HepG2 (cell line): ENCODE results near the gene ETHE1. TPM values are rescaled to one million over a fixed set of nuclear protein-coding genes. Genes with fewer than 3 reads are reported as not detected.
A peak's percentile ranks its signal among the peaks of the same experiment; 100 is the strongest.

ENCODE experiments used
- ATAC-seq: fragments of 200-7000 bp; cut with Tn5 transposase; 3 replicates; pipeline ENCODE4 v1.9.1; 2020; ENCODE audit warnings: mild to moderate bottlenecking, moderate library complexity
- BruUV-seq: library from RNA; stranded (reverse); fragments of 400-500 nt; replicated peaks from 2 replicates; lab custom pipeline; 2021; lab: Mats Ljungman, UMichigan
- CTCF ChIA-PET: fragments of 300-600 bp; formaldehyde crosslinking; extraction: SDS; loops from one replicate; lab custom pipeline; 2021; ENCODE audit warnings: low total read pairs, inconsistent platforms, low intra/inter-chr PET ratio; lab: Yijun Ruan, JAX
- POLR2A ChIA-PET: fragments of 350-600 bp; sonication (Branson Sonifier 250); formaldehyde crosslinking; loops from one replicate; lab custom pipeline; 2020; ENCODE audit warnings: antibody characterized with exemption, inconsistent platforms; lab: Yijun Ruan, JAX
- DNase-seq: peaks from one replicate; pipeline ENCODE4 v3.0.0-alpha.2; 2015; ENCODE audit warnings: low spot score
- FAIRE-seq: peaks from 3 replicates; lab custom pipeline; 2011; peaks lifted over from hg19 to GRCh38; lab: Jason Lieb, UNC
- H2AFZ ChIP-seq: one replicate; pipeline ENCODE4 v1.6.1; 2011; ENCODE audit warnings: low read length, inconsistent platforms
- H3K27ac ChIP-seq: fragments of 300-600 bp; 3 replicates; pipeline ENCODE4 v1.8.0; 2011; ENCODE audit warnings: mixed run types, mild to moderate bottlenecking, mixed read lengths, low read length, inconsistent platforms; ENCODE audit not compliant: insufficient read depth; ENCODE audit errors: extremely low read length
- H3K27me3 ChIP-seq, 2 experiments: fragments of 200-600 bp in 1 of 2; 2 replicates in 1 of 2; 3 replicates in 1 of 2; pipeline versions ENCODE4 v1.6.0 to v1.8.0; 2011; ENCODE audit warnings: low read length in 2 of 2, mild to moderate bottlenecking in 2 of 2, moderate library complexity in 2 of 2, inconsistent platforms in 1 of 2; ENCODE audit not compliant: insufficient read depth in 2 of 2, control insufficient read depth in 1 of 2
- H3K36me3 ChIP-seq, 2 experiments: fragments of 200-600 bp in 1 of 2; replicated peaks in 1 of 2; 2 replicates in 1 of 2; 3 replicates in 1 of 2; pipeline versions ENCODE4 v1.5.1 to v1.8.0; 2011; ENCODE audit warnings: low read length in 2 of 2, inconsistent platforms in 1 of 2; ENCODE audit not compliant: insufficient read depth in 2 of 2, control insufficient read depth in 1 of 2
- H3K4me1 ChIP-seq: 2 replicates; pipeline ENCODE4 v1.5.1; 2012; ENCODE audit warnings: low read length, inconsistent platforms; ENCODE audit not compliant: insufficient read depth
- H3K4me2 ChIP-seq: 2 replicates; pipeline ENCODE4 v1.6.0; 2011; ENCODE audit warnings: low read depth, low read length, inconsistent platforms
- H3K4me3 ChIP-seq, 3 experiments: fragments of 200-600 bp in 1 of 3; sonication (generic), shearing (Covaris generic) in 1 of 3; replicated peaks in 1 of 3; 2 replicates each; pipeline ENCODE4 v1.5.1; 2011 to 2016; ENCODE audit warnings: low read length in 3 of 3, inconsistent platforms in 2 of 3, low read depth in 2 of 3, mild to moderate bottlenecking in 2 of 3, control low read depth in 1 of 3, mixed read lengths in 1 of 3; ENCODE audit not compliant: insufficient read depth in 1 of 3
- H3K79me2 ChIP-seq: one replicate; pipeline ENCODE4 v1.6.1; 2011; ENCODE audit warnings: low read length, inconsistent platforms; ENCODE audit not compliant: insufficient read depth
- H3K9ac ChIP-seq: 2 replicates; pipeline ENCODE4 v1.6.0; 2011; ENCODE audit warnings: mild to moderate bottlenecking, low read depth, low read length, inconsistent platforms; ENCODE audit not compliant: insufficient read depth
- H3K9me3 ChIP-seq: 2 replicates; pipeline ENCODE4 v1.5.1; 2012; ENCODE audit warnings: mild to moderate bottlenecking, low read length
- H4K20me1 ChIP-seq: 2 replicates; pipeline ENCODE4 v1.6.0; 2011; ENCODE audit warnings: inconsistent platforms, mild to moderate bottlenecking, low read length, moderate library complexity; ENCODE audit not compliant: insufficient read depth
- ARID2 ChIP-seq: sonication (generic); formaldehyde crosslinking; IDR thresholded peaks from 2 replicates; pipeline ENCODE4 v1.8.1; 2022; ENCODE audit warnings: mild to moderate bottlenecking, missing genetic modification reagents, borderline replicate concordance
- CHD4 ChIP-seq: fragments of 200-600 bp; sonication (generic); IDR thresholded peaks from 2 replicates; pipeline ENCODE4 v1.7.0; 2017; ENCODE audit warnings: mild to moderate bottlenecking, low read length, borderline replicate concordance
- EEA1 ChIP-seq: sonication (generic); formaldehyde crosslinking; IDR thresholded peaks from 2 replicates; pipeline ENCODE4 v1.5.1; 2020; ENCODE audit warnings: mild to moderate bottlenecking, missing genetic modification reagents, borderline replicate concordance
- GRHL1 ChIP-seq: sonication (generic); formaldehyde crosslinking; conservative IDR thresholded peaks from 2 replicates; pipeline ENCODE4 v1.8.0; 2022; ENCODE audit warnings: missing genetic modification reagents
- HNRNPL ChIP-seq: fragments of 200-400 bp; formaldehyde crosslinking; IDR thresholded peaks from 2 replicates; pipeline ENCODE4 v1.6.1; 2017; ENCODE audit warnings: mild to moderate bottlenecking, low read depth, low read length
- NBN ChIP-seq: fragments of 450-650 bp; conservative IDR thresholded peaks from 2 replicates; pipeline ENCODE4 v1.6.1; 2017
- TEAD2 ChIP-seq: sonication (generic); formaldehyde crosslinking; IDR thresholded peaks from 2 replicates; pipeline ENCODE4 v1.9.0; 2021; ENCODE audit warnings: missing genetic modification reagents
- U2AF1 ChIP-seq: fragments of 200-400 bp; formaldehyde crosslinking; optimal IDR thresholded peaks from 2 replicates; pipeline ENCODE3; 2017; ENCODE audit warnings: mild to moderate bottlenecking, low read depth, low read length
- XBP1 ChIP-seq: sonication (generic); formaldehyde crosslinking; IDR thresholded peaks from 2 replicates; pipeline ENCODE4 v1.5.0; 2020; ENCODE audit warnings: missing genetic modification reagents
- ZKSCAN5 ChIP-seq: sonication (generic); formaldehyde crosslinking; IDR thresholded peaks from 2 replicates; pipeline ENCODE4 v1.5.1; 2020; ENCODE audit warnings: mild to moderate bottlenecking, missing genetic modification reagents
- ZMYM4 ChIP-seq: sonication (generic); formaldehyde crosslinking; IDR thresholded peaks from 2 replicates; pipeline ENCODE4 v1.8.1; 2023; ENCODE audit warnings: mild to moderate bottlenecking, missing genetic modification reagents
- ZNF121 ChIP-seq: sonication (generic); formaldehyde crosslinking; IDR thresholded peaks from 2 replicates; pipeline ENCODE4 v1.5.0; 2020; ENCODE audit warnings: mild to moderate bottlenecking, missing genetic modification reagents
- ZNF543 ChIP-seq: sonication (generic); formaldehyde crosslinking; IDR thresholded peaks from 2 replicates; pipeline ENCODE4 v1.4.0; 2020; ENCODE audit warnings: mild to moderate bottlenecking, missing genetic modification reagents
- ZNF770 ChIP-seq: sonication (generic); formaldehyde crosslinking; IDR thresholded peaks from 2 replicates; pipeline ENCODE4 v1.5.0; 2020; ENCODE audit warnings: mild to moderate bottlenecking, missing genetic modification reagents
- ZNF780A ChIP-seq: sonication (generic); formaldehyde crosslinking; IDR thresholded peaks from 2 replicates; pipeline ENCODE4 v1.8.0; 2022; ENCODE audit warnings: mild to moderate bottlenecking, missing genetic modification reagents, moderate library complexity
- WGBS: methylation state at CpG from one replicate; pipeline ENCODE4 v1.1.6; 2017; ENCODE audit warnings: low lambda C conversion rate; 5-methylcytosine and 5-hydroxymethylcytosine counted together
- in situ Hi-C: cut with HindIII; loops from 2 replicates; pipeline ENCODE4 v1.10.0; 2017; ENCODE audit warnings: low pct_unique_long_range_greater_than_20kb; ENCODE audit not compliant: extremely low pct_ligation_motif_present
- intact Hi-C: fragments of 100-400 bp; cut with micrococcal nuclease; formaldehyde crosslinking; loops from one replicate; pipeline ENCODE4 v1.10.0; 2022; ENCODE audit not compliant: unreplicated experiment
- polyA plus RNA-seq, 8 experiments: library from polyadenylated mRNA; depleted of rRNA in 3 of 8; stranded (reverse) in 7 of 8; unstranded in 1 of 8; fragments of >200 nt; fragmentation: Illumina TruSeq in 4 of 8; extraction: Trizol in 4 of 8; gene quantifications; 2 replicates each; pipeline versions ENCODE4 v1.2.1 to v1.2.3, GENCODE V29; 2011 to 2016; ENCODE audit warnings: low read depth in 4 of 8, missing spikeins in 1 of 8, mixed read lengths in 1 of 8; ENCODE audit not compliant: insufficient read depth in 1 of 8
- total RNA-seq, 5 experiments: library from RNA; depleted of rRNA; stranded (reverse); fragments of >200 nt; fragmentation: Illumina TruSeq; extraction: Trizol; gene quantifications; 2 replicates each; pipeline ENCODE4 v1.2.3, GENCODE V29; 2016; ENCODE audit warnings: low read depth in 1 of 5

ETHE1 gene
- total and polyA plus RNA-seq, 2 of the 13 experiments (the other 11 are each of a cell fraction or from before 2014, with no cell fraction given): 32.5 to 58.4 TPM

- TF ChIP-seq GRHL1 (CRISPR knock-in tag) (no peak), U2AF1 (no peak), HNRNPL (no peak), ZMYM4 (CRISPR knock-in tag) (no peak), ZNF543 (CRISPR knock-in tag) (no peak), ZNF780A (CRISPR knock-in tag) (no peak), NBN (no peak)
- TF ChIP-seq, all 625 proteins: peak for 0
These were observed 45.2 kb upstream of the ETHE1 start (continued) for GRCh38 chr19:43572171-43572588.

- H3K4me2 ChIP-seq: no peak overlapping the region
- in situ Hi-C loops (no loop called here), intact Hi-C loops (no loop called here)
- FAIRE-seq (no peak), DNase-seq (no peak), ATAC-seq (no peak)
- ChIA-PET CTCF (no interaction called here), POLR2A (no interaction called here)
- H3K9me3 ChIP-seq: no peaks in the 10 kb centered on the region
- H3K9ac ChIP-seq: no peak overlapping the region
- no peaks in the 10 kb centered on the region; a peak in 1 of 5 replicates for H3K27me3 ChIP-seq
- peaks cover 0 to 1% of the 10 kb centered on the region in 2 experiments; a peak in 2 of 5 replicates for H3K36me3 ChIP-seq
- no peak overlapping the region for H2AFZ ChIP-seq
- H3K4me1 ChIP-seq: peaks cover 11% of the 10 kb centered on the region; the same call in 1 of the 2 replicates
- H3K79me2 ChIP-seq: peaks cover 8% of the 10 kb centered on the region
- H4K20me1 ChIP-seq: no peaks in the 10 kb centered on the region
- TF ChIP-seq XBP1 (CRISPR knock-in tag) (no peak), ARID2 (CRISPR knock-in tag) (no peak), ZNF121 (CRISPR knock-in tag) (peak; percentile 70; the same call in 1 of the 2 replicates), CHD4 (no peak), ZNF770 (CRISPR knock-in tag) (peak; percentile 20; the same call in 1 of the 2 replicates), ZKSCAN5 (no peak), EEA1 (CRISPR knock-in tag) (no peak), TEAD2 (no peak)
- no peak overlapping the region for H3K27ac ChIP-seq
- BruUV-seq: no TSS peak
- 92% methylated on average over 5 of the region's 5 CpGs for WGBS
- no peak overlapping the region for H3K4me3 ChIP-seq
These were observed 43.3 kb upstream of the ETHE1 start for GRCh38 chr19:43570174-43570791.
